Aorta (tissue), 5 donors: ENCODE data around the gene HCAR3. TPM values are rescaled to one million over a fixed set of nuclear protein-coding genes. Genes with fewer than 3 reads are reported as not detected.

ENCODE experiments used
- ATAC-seq: fragments of 200-7000 bp; cut with Tn5 transposase; one replicate; pipeline ENCODE4 v1.9.1; 2022; ENCODE audit warnings: moderate library complexity; ENCODE audit not compliant: low FRiP score
- DNase-seq, 2 donors: peaks; one replicate each; pipeline ENCODE4 v3.0.0-alpha.2; 2020
- H3K27ac ChIP-seq, 2 donors: one replicate each; pipeline ENCODE4 v1.5.1; 2013; ENCODE audit warnings: low read length in 2 of 2, mild to moderate bottlenecking in 2 of 2, moderate library complexity in 2 of 2, control low read depth in 1 of 2, inconsistent platforms in 1 of 2, low read depth in 1 of 2
- H3K27me3 ChIP-seq, 2 donors: one replicate each; pipeline ENCODE4 v1.6.1; 2013; ENCODE audit warnings: control low read depth in 1 of 2, low read length in 1 of 2, mild to moderate bottlenecking in 1 of 2, moderate library complexity in 1 of 2; ENCODE audit not compliant: insufficient read depth in 2 of 2, control insufficient read depth in 1 of 2
- H3K36me3 ChIP-seq, 2 donors: one replicate each; pipeline ENCODE4 v1.6.1; 2013; ENCODE audit warnings: control low read depth in 1 of 2, low read length in 1 of 2, mild to moderate bottlenecking in 1 of 2; ENCODE audit not compliant: insufficient read depth in 2 of 2, control insufficient read depth in 1 of 2
- H3K4me1 ChIP-seq, 2 donors: one replicate each; pipeline ENCODE4 v1.6.1; 2013; ENCODE audit warnings: low read length in 2 of 2, control low read depth in 1 of 2, mild to moderate bottlenecking in 1 of 2, moderate library complexity in 1 of 2; ENCODE audit not compliant: insufficient read depth in 2 of 2, control insufficient read depth in 1 of 2
- H3K4me3 ChIP-seq, 2 donors: one replicate each; pipeline ENCODE4 v1.5.1; 2013; ENCODE audit warnings: low read length in 2 of 2, control low read depth in 1 of 2, mild to moderate bottlenecking in 1 of 2
- H3K9me3 ChIP-seq: one replicate; pipeline ENCODE4 v1.6.1; 2013; ENCODE audit warnings: mild to moderate bottlenecking, low read length; ENCODE audit not compliant: control insufficient read depth
- WGBS, 2 donors: extraction: QIAGEN DNeasy Blood & Tissue Kit; methylation state at CpG; one replicate each; pipeline ENCODE4 v1.1.7; 2013; 5-methylcytosine and 5-hydroxymethylcytosine counted together
- intact Hi-C, 2 donors: fragments of 100-400 bp; cut with DNase I; formaldehyde crosslinking; loops; one replicate each; pipeline versions ENCODE4 v1.14.2 to v1.15.0; 2022
- polyA plus RNA-seq, 2 donors: library from polyadenylated mRNA; stranded (reverse); fragments of 200-250 nt; gene quantifications; one replicate each; pipeline ENCODE4 v1.2.3, GENCODE V29; 2013
- total RNA-seq, 2 donors: library from RNA; stranded (reverse); fragmentation: NEBNext Ultra II Directional; extraction: Animal tissue kit (Norgen Biotek cat#: 25700); gene quantifications; one replicate each; pipeline ENCODE4 v1.2.1, GENCODE V29; 2021
- donor health status: healthy with polysubstance abuse.
- donor health status: Bipolar disorder and iron deficiency.
- donor health status: DM: no; HTN: no; CAD: no.
- donor health status: DM: no; HTN: no; CAD: no.
- donor health status: DM: yes; HTN: yes; CAD: no.

Gene HCAR3
- total and polyA plus RNA-seq, 4 donors = 0.29 to 1.2 TPM; not detected in 2

DNA sequence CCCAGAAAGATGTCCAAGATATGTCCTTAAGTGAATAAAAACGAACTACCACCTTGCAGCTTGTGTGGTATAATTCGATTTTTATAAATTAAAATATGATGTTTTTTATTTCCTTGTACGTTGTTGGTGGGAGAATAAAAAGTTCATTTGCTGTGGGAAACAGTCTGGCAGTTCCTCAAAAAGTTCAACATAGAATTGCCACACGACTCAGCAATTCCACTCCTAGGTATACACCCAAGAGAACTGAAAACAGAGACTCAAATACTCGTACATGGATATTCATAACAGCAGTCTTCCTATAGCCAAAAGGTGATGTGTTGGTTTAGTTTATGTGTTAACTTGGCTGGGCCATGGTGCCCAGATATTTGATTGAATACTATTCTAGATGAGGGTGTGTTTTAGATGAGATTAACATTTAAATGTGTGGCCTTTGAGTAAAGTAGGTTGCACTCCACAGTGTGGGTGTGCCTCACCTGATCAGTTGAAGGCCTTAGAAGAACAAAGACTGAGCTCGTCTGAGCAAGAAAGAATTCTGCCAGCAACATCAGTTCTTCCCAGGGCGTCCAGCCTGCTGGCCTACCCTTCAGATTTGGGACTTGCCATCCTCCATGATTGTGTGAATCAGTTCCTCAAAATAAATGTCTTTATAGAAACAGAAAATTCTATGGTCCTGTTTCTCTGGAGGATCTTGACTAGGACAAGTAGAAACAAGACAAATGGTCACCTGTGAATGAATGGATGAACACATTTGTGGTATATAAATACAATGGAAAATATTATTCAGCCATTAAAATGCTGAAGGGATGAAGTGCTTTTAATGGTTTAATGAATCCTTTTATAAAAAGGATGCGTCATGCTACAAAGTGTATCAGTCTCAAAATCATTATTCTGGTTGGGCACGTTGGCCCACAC, 30.9 kb upstream of the HCAR3 start:
- Histone ChIP-seq H3K4me3 (no peak overlapping the region), H3K36me3 (no peaks in the 10 kb centered on the region), H3K4me1 (no peaks in the 10 kb centered on the region), H3K27ac (no peak overlapping the region), H3K27me3 (no peaks in the 10 kb centered on the region), H3K9me3 (no peaks in the 10 kb centered on the region)
- WGBS, 2 donors = 77 to 79% methylated on average over 9 of the region's 9 CpGs
- no peak for DNase-seq
- ATAC-seq = no peak
- intact Hi-C loops = no loop called here

DNA sequence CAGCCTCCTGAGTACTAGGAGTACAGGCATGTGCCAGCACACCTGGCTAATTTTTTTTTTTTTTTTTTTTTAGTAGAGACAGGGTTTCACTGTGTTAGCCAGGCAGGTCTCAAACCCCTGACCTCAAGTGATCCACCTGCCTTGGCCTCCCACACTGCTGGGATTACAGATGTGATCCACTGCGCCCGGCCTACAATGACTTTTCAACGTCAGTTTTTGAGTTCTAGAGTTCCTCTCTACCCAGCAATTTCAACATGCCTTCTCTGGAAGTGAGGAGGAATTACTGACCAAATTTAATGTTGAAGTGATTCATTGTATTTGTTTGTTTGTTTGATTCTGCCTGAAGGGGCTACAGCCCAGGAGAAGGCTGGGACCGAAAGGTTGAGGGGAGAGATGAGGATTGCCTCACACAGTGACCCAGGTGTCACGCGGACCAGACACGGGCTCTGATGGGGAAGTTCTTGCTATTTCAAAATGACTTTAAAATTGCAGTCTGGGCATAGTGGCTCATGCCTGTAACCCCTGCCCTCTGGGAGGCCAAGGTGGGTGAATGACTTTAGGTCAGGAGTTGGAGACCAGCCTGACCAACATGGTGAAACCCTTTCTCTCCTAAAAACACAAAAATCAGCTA, 27.4 kb upstream of the HCAR3 start:
- intact Hi-C loops = no loop called here
- ATAC-seq (no peak), DNase-seq (peak in 1 of 2 donors; percentile 68)
- Histone ChIP-seq H3K4me3 (no peak overlapping the region), H3K4me1 (no peaks in the 10 kb centered on the region), H3K9me3 (no peaks in the 10 kb centered on the region), H3K27me3 (no peaks in the 10 kb centered on the region), H3K36me3 (no peaks in the 10 kb centered on the region), H3K27ac (no peak overlapping the region)
- WGBS, 2 donors = 92 to 93% methylated on average over 7 of the region's 7 CpGs

GRCh38 chr12:122740351-122740750, 23.7 kb upstream of the HCAR3 start:
- intact Hi-C loops = no loop called here
- 92 to 95% methylated on average over 7 of the region's 7 CpGs for WGBS, 2 donors
- DNase-seq (no peak), ATAC-seq (no peak)
- Histone ChIP-seq H3K27ac (no peak overlapping the region), H3K9me3 (no peaks in the 10 kb centered on the region), H3K27me3 (no peaks in the 10 kb centered on the region), H3K36me3 (no peaks in the 10 kb centered on the region), H3K4me1 (no peaks in the 10 kb centered on the region), H3K4me3 (no peak overlapping the region)

DNA sequence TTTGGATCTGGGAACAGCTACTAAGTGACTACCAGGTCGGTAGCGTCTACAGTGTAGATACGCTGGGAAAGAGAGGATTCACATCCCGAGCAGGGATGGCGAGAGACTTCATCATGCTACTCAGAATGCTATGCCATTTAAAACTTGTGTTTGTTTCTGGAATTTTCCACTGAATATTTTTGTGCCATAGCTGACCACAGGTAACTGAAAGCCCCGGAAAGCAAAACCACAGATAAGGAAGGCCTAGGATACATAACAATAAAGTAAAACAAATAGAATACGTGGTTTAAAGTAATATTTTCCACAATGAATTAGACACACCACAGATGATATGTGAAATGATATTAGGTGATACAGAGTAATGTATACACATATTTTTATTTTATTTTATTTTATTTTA, 22.0 kb upstream of the HCAR3 start:
- no peaks in the 10 kb centered on the region for H3K36me3 ChIP-seq
- intact Hi-C loops = no loop called here
- ATAC-seq = no peak

GRCh38 chr12:122732611-122733010, 16.0 kb upstream of the HCAR3 start:
- no peak overlapping the region for H3K27ac ChIP-seq
- no peaks in the 10 kb centered on the region for H3K4me1 ChIP-seq
- no peaks in the 10 kb centered on the region for H3K27me3 ChIP-seq
- no peaks in the 10 kb centered on the region for H3K36me3 ChIP-seq
- ATAC-seq (no peak), DNase-seq (no peak)
- H3K9me3 ChIP-seq = no peaks in the 10 kb centered on the region
- WGBS, 2 donors = 93 to 95% methylated on average over 4 of the region's 4 CpGs
- intact Hi-C loops = no loop called here
- no peak overlapping the region for H3K4me3 ChIP-seq

More for the DNA sequence above, 22.0 kb upstream of the HCAR3 start:
- no peaks in the 10 kb centered on the region for H3K9me3 ChIP-seq
- H3K4me1 ChIP-seq = no peaks in the 10 kb centered on the region
- WGBS, 2 donors = 81 to 83% methylated on average over 7 of the region's 7 CpGs
- DNase-seq = no peak
- no peak overlapping the region for H3K4me3 ChIP-seq
- H3K27me3 ChIP-seq = no peaks in the 10 kb centered on the region
- H3K27ac ChIP-seq = no peak overlapping the region

DNA sequence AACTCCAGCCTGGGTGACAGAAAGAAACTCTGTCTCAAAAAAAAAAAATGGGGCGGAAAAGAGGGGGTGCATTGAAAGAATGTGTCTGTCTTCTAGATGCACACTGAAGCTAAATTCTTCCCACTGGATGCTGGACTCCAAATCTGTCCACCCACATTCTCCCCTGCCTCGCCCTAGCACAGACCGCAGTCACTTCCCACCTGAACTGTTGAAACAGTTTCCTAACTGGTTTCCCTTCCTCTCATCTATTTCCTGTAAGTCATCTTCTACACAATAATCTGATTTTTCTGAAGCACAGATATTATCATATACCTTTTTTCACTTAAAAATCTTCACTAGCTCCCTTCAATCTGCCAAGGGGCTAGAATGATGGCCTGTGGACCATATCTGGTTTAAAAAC, 15.6 kb upstream of the HCAR3 start:
- Histone ChIP-seq H3K27me3 (no peaks in the 10 kb centered on the region), H3K4me1 (no peaks in the 10 kb centered on the region), H3K9me3 (no peaks in the 10 kb centered on the region), H3K36me3 (no peaks in the 10 kb centered on the region), H3K4me3 (no peak overlapping the region), H3K27ac (no peak overlapping the region)
- ATAC-seq (no peak), DNase-seq (no peak)
- intact Hi-C loops = no loop called here
- 94% methylated on average over 3 of the region's 3 CpGs for WGBS, 2 donors

DNA sequence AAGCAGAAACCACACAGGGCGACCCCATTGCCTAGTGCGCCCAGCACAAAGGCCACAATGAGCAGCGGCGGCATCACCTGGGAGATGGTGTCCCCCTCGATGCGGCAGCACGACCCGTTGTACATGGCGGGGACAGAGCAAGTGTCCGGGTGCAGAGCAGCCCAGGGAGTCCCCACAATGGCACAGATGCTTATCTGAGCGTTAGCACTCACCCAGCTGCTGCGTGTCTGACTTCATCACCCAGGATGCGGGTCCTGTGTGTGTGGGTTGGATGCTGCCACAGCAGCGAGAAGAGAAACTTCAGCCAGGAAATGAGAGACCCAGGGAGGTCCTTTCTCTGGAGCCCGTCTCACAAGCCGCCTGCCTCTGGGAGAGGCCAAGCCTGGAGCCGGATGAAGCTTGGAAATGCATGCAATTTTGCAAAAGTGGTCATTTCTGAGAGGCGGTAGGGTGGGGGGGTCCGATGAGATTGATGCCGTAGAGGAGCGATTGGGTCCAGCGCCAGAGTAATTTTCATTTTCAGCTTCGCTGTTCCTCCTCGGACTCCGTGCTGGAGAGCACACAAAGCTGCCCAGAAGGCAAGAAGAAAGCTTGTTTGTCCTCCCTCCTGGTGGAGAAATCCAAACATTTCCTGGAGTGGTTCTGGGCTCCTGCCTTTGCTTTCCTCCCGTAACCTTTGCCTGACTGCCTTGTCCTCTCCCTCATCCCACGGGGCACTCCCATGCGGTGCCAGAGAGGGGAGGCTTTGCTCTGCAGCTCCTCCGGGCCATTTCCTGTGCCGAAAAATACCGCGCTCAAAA, 13.8 kb upstream of the HCAR3 start, which contains the start of gene HCAR1:
HCAR1 (minus strand) TSS at position 630 of the 800 bp plus-strand sequence; CDS start at position 125, 505 bp downstream.
- ATAC-seq (peak; percentile 71), DNase-seq (no peak)
- Histone ChIP-seq H3K4me3 (peak within 1 kb of the TSS; percentile 15 to 28), H3K4me1 (no peaks in the 10 kb centered on the region), H3K36me3 (no peaks in the 10 kb centered on the region), H3K9me3 (no peaks in the 10 kb centered on the region), H3K27ac (no peak within 1 kb of the TSS), H3K27me3 (no peaks in the 10 kb centered on the region)
- 31 to 35% methylated on average over 32 of the region's 32 CpGs for WGBS, 2 donors
- intact Hi-C loops = no loop called here

DNA sequence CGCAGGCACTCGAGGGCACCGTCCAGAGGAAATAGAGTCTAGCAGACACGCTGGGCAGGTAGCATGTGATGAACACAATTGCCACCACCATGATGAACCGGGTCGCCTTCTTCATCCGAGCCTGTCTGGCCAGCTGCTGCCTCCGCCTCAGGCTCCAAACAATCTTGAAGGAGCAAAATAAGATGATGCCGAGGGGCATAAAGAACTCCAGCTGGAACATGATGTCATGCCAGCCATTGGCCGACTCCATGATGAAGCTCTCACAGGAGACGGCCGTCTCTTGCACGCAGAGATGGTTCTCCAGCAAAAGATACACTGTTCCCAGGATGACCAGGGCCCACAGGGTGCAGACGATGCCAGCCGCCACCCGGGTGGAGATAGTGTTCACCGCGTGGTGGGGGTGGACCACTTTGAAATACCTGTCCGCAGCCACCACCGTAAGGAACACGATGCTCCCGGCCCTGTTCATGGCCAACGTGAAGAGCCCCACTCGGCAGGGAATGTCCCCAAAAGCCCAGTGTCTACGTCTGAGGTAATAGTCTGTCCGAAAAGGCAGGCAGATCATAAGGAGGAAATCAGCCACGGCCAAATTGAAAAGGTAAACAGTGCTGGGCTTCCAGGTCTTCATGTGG, 13.1 kb upstream of the HCAR3 start:
- no peak overlapping the region for H3K4me3 ChIP-seq
- no peaks in the 10 kb centered on the region for H3K4me1 ChIP-seq
- intact Hi-C loops = no loop called here
- DNase-seq (no peak), ATAC-seq (no peak)
- H3K36me3 ChIP-seq = no peaks in the 10 kb centered on the region
- no peaks in the 10 kb centered on the region for H3K9me3 ChIP-seq
- H3K27ac ChIP-seq = no peak overlapping the region
- no peaks in the 10 kb centered on the region for H3K27me3 ChIP-seq
- WGBS, 2 donors = 90 to 91% methylated on average over 27 of the region's 27 CpGs
